ENCODE results near the gene PKP1.

PKP1 gene

DNA sequence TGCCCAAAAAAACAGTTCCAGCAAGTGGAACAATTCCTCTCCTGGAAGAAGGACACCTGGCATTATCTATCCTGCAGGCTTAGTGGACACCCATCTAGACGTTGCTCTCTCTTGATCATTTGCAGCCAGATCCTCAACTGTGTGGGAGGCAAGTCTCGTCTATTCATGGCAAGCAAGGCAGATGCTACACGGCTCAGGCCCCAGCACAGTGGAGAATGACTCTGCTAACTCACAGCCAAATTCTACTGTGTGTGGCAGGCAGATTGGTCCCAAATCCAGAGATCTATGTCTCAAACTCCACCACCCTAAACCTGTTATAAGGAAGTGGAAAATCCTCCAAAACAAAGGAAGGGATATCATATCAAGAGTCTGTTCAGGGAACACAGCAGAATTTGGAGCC, 87.2 kb downstream of the PKP1 start:
- no peak for DNase-seq (ENCODE audit: low spot score)

DNA sequence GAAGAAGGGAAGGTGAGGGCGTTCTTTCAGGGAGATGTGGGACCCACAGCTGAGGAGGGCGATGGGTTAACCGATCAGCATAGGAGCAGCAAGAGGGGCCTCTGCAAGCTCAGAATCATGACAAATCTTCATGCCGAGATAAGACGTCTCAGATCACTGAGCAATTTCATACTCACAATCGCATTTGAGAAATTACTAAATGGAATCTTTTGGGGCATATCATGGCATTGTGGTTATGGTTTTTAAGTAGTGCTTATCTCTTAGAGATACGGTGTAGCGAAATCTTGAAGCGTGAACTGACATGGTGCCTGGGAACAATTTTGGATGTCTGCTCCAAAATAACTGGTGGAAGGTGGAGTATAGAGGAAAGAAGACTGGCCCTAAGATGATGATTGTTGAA, 88.0 kb downstream of the PKP1 start:
- no peak for DNase-seq (ENCODE audit: low spot score)

GRCh38 chr1:201371792-201372191, 88.5 kb downstream of the PKP1 start:
- no peak for DNase-seq (ENCODE audit: low spot score)

DNA sequence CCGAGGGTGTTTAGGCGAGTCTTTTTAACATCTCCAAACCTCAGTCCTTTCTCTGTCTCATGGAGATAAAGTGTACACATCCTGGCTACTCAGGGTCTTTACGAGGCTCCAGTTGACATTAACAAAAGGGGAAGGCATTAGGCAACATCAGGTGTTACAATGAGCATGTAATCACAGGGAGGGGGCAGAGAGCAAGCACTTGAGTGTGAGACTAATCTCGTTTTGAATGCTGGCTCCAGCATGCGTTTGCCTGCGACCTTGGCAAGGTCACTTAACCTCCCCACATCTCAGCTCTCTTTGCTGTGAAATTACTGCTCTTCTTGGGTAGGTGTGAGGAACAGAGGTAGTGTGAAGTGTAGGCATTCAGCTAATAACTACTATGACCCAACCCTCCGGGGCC, 91.1 kb downstream of the PKP1 start:
- DNase-seq (ENCODE audit: low spot score): no peak

- DNase-seq (ENCODE audit: low spot score): no peak
These were observed 91.9 kb downstream of the PKP1 start for GRCh38 chr1:201375169-201375568.

GRCh38 chr1:201376107-201376463, 92.8 kb downstream of the PKP1 start:
- no peak for DNase-seq (ENCODE audit: low spot score)

- peak; percentile 49 for DNase-seq (ENCODE audit: low spot score)
These were observed 93.4 kb downstream of the PKP1 start for GRCh38 chr1:201376464-201377374.

- DNase-seq (ENCODE audit: low spot score): no peak
These were observed 94.3 kb downstream of the PKP1 start, which contains the start of gene TNNT2 for GRCh38 chr1:201377611-201378092. Gene TNNT2 (minus strand): TSS chr1:201377680. CDS start chr1:201373254, 4,426 bp downstream.

GRCh38 chr1:201378804-201379203, 95.5 kb downstream of the PKP1 start:
- DNase-seq (ENCODE audit: low spot score): no peak

DNA sequence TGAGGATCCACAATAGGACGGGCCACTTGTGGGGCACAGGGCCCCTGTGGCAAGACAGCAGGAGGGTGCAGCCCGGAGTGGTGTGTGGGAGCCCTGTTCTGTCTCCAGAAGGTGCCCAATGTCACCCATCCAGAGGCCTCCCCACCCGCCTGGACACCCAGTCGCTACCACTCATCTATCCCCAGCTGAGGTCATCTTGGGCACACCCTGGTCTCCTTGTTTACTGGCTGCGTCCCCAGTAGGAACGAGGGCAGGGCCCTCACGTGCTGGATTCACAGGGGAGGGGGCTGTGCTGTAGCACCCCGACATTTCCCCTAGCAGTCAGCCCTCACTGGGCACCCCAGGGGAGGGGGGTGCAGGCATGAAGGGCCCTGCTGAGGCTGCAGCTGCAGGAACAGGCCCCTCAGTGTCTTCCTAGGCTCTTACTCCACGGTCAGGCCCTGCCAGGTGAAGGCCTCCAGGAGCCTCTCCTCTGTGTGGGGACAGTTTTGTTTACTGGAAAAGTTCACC, 96.5 kb downstream of the PKP1 start:
- no peak for DNase-seq (ENCODE audit: low spot score)

DNA sequence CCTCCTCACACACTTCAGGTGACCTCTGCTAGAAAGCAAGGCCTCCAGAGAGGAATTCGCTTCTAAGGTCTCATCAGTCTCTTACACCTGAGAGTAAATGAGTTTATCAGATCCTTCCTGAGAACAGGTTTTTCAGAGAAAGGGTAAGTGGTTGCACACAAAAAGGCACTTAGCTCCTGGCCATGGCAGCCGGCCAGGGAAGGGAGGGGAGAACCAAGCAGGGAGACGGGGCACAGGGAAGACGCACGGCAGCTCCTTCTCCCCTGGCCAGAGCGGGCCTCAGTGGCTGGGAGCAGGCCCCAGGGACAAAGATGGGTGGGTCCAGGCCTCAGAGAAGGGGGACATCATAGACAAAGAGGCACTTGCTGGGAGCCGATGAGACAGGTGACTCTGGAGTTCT, 97.8 kb downstream of the PKP1 start:
- no peak for DNase-seq (ENCODE audit: low spot score)
